ENCODE measurements around the gene SH3BP4. TPM values are rescaled to one million over a fixed set of nuclear protein-coding genes. Genes with fewer than 3 reads are reported as not detected.

The SH3BP4 gene
- total RNA-seq, 1 experiment from 2014 or later: 93.8 TPM

DNA sequence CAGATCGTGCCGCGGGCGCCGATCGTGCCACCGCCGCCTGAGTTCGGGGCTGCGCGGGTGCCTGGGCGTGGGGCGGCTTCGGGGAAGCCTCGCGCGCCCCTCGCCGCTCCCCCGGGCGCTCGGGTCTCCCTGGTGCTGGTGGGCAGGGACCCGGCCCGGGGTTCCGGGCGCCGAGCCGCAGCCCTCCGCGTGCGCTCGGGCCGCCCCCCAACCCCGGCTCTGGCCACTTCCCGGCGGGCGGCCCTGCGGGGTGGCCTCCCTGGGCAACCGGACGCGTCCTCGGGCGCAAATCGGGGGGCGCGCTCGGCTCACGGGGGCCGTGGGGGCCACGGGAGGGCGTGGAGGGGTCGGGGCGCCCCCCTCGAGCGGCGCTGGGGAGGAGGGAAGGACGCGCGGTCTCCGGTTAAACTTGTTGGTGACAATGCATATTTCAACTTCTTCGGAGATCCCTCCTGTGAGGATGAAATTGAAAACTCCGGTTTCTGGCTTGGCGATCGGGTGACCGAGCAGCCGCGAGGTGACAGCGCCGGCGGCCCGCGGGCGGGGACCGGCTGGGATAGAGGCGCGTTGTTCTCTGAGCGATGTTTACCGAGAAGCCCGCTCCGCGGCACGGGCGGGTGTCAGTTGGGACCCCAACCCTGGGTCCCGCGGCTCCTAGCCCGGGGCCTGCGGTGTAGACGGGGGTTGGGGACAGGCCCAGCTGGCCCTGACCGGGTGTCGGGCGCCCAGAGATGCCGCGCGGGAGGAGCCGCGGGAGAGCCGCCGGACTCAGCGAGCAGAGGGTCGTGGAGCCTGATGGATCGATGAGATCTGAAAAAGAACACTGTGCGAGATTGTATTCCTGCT is 676 bp downstream of the SH3BP4 start:
- H3K79me2 ChIP-seq (ENCODE audit: insufficient read depth, low read length): peaks cover 20% of the 10 kb centered on the region; the same call in 1 of the 2 replicates
- Mint-ChIP-seq H3K27ac (peak overlapping the region in 1 of 3 experiments; percentile 91; a peak in 2 of 7 replicates), H3K27me3 (ENCODE audit: low read depth) (peaks cover 24% of the 10 kb centered on the region), H3K9me3 (no peaks in the 10 kb centered on the region), H3K4me3 (peak overlapping the region; percentile 88 to 89), H3K4me1 (peaks cover 53 to 57% of the 10 kb centered on the region in 2 experiments), H3K36me3 (ENCODE audit: insufficient read depth in 1 of 3, low read depth in 3 of 3) (peaks cover 0 to 19% (median 14%) of the 10 kb centered on the region in 3 experiments; a peak in 4 of 7 replicates)
- peak overlapping the region; percentile 49 for H3K9ac ChIP-seq (ENCODE audit: extremely low read depth, insufficient read length, low read length)
- TF ChIP-seq, protein P1, sequence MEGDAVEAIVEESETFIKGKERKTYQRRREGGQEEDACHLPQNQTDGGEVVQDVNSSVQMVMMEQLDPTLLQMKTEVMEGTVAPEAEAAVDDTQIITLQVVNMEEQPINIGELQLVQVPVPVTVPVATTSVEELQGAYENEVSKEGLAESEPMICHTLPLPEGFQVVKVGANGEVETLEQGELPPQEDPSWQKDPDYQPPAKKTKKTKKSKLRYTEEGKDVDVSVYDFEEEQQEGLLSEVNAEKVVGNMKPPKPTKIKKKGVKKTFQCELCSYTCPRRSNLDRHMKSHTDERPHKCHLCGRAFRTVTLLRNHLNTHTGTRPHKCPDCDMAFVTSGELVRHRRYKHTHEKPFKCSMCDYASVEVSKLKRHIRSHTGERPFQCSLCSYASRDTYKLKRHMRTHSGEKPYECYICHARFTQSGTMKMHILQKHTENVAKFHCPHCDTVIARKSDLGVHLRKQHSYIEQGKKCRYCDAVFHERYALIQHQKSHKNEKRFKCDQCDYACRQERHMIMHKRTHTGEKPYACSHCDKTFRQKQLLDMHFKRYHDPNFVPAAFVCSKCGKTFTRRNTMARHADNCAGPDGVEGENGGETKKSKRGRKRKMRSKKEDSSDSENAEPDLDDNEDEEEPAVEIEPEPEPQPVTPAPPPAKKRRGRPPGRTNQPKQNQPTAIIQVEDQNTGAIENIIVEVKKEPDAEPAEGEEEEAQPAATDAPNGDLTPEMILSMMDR (conservative IDR thresholded peaks at IDR 0.05): no peak
- H2BK15ac ChIP-seq (ENCODE audit: low read depth, low read length): no peak overlapping the region
- H3K4ac ChIP-seq (ENCODE audit: low read depth, low read length): no peak overlapping the region
- no peak overlapping the region for H3K23ac ChIP-seq (ENCODE audit: insufficient read length, low read depth, low read length)
- H3K9me3 ChIP-seq (ENCODE audit: control insufficient read depth, low read depth, low read length): no peaks in the 10 kb centered on the region
- peak overlapping the region; percentile 13 for H3K18ac ChIP-seq (ENCODE audit: insufficient read length, low read depth, low read length)
- no peak overlapping the region for H3K56ac ChIP-seq (ENCODE audit: insufficient read length, low read depth, low read length)
- peaks cover 4% of the 10 kb centered on the region for H3K79me1 ChIP-seq (ENCODE audit: insufficient read depth, low read depth, low read length, poor library complexity, severe bottlenecking)
- peaks cover 32% of the 10 kb centered on the region for H3K23me2 ChIP-seq (ENCODE audit: insufficient read length, low read depth, low read length, poor library complexity, severe bottlenecking)
- H2BK12ac ChIP-seq (ENCODE audit: insufficient read length, low read depth, low read length): no peak overlapping the region
- no peak for DNase-seq
- no peaks in the 10 kb centered on the region; the same call in 1 of the 2 replicates for H3K27me3 ChIP-seq (ENCODE audit: insufficient read depth, low read length)
- no peak overlapping the region for H2AFZ ChIP-seq (ENCODE audit: low read length)
- no peak overlapping the region for H3T11ph ChIP-seq (ENCODE audit: low read length)
- no peak overlapping the region for H2BK120ac ChIP-seq (ENCODE audit: low read depth, low read length, poor library complexity, severe bottlenecking)
- no peaks in the 10 kb centered on the region for H4K20me1 ChIP-seq (ENCODE audit: control insufficient read depth, insufficient read depth, insufficient read length)
- H3K14ac ChIP-seq (ENCODE audit: insufficient read depth, low read length): peak overlapping the region; percentile 54; the same call in 1 of the 2 replicates
- H2BK20ac ChIP-seq (ENCODE audit: low read depth, low read length, poor library complexity, severe bottlenecking): no peak overlapping the region
- H3K27ac ChIP-seq (ENCODE audit: insufficient read length, low read depth, low read length): no peak overlapping the region
- H4K5ac ChIP-seq (ENCODE audit: insufficient read length, low read depth, low read length): no peak overlapping the region
- H4K8ac ChIP-seq (replicated peaks; ENCODE audit: insufficient read length, low read depth, low read length): no peak overlapping the region
- WGBS (ENCODE audit: extremely low coverage, insufficient read length, low lambda C conversion rate): no CpG with 5 or more reads among the region's 102 CpGs
- no peak overlapping the region for H2BK5ac ChIP-seq (ENCODE audit: insufficient read length, low read length)
- no peak overlapping the region for H2AK5ac ChIP-seq (ENCODE audit: insufficient read length, low read length)
- H3K4me2 ChIP-seq (ENCODE audit: insufficient read depth, insufficient read length, low read length): peak overlapping the region; percentile 72
- peaks cover 14% of the 10 kb centered on the region for H3K4me1 ChIP-seq (ENCODE audit: insufficient read depth, low read length)
- H4K91ac ChIP-seq (ENCODE audit: insufficient read length, low read depth, low read length): no peak overlapping the region
